Adipocyte (in vitro differentiated cells): Measurements from ENCODE around the gene SLC8A1.

Source experiments
- DNase-seq: peaks from one replicate; pipeline ENCODE4 v3.0.0-alpha.2; 2015; ENCODE audit warnings: low read depth
- H3K27me3 ChIP-seq: replicated peaks from 2 replicates; pipeline ENCODE4 v1.7.0; 2013; ENCODE audit warnings: mild to moderate bottlenecking, low read length, moderate library complexity; ENCODE audit not compliant: control insufficient read depth, insufficient read depth
- H3K36me3 ChIP-seq: 2 replicates; pipeline ENCODE4 v1.7.0; 2013; ENCODE audit warnings: low read length, mild to moderate bottlenecking, moderate library complexity; ENCODE audit not compliant: control insufficient read depth, insufficient read depth, severe bottlenecking
- H3K4me1 ChIP-seq: 2 replicates; pipeline ENCODE4 v1.7.0; 2013; ENCODE audit warnings: mild to moderate bottlenecking, low read length, moderate library complexity; ENCODE audit not compliant: control insufficient read depth, insufficient read depth
- H3K4me3 ChIP-seq: 2 replicates; pipeline ENCODE4 v1.7.0; 2013; ENCODE audit warnings: mild to moderate bottlenecking, low read length, moderate library complexity
- H3K9ac ChIP-seq: 2 replicates; pipeline ENCODE4 v1.7.0; 2013; ENCODE audit warnings: mild to moderate bottlenecking, low read length, moderate library complexity
- H3K9me3 ChIP-seq: 2 replicates; pipeline ENCODE4 v1.7.0; 2013; ENCODE audit warnings: mild to moderate bottlenecking, low read length, moderate library complexity; ENCODE audit not compliant: control insufficient read depth

SLC8A1 gene

GRCh38 chr2:40363631-40364030 is 88.3 kb downstream of the SLC8A1 start:
- H3K4me3 ChIP-seq, result peak overlapping the region; percentile 76
- DNase-seq, result peak; percentile 38
- no peaks in the 10 kb centered on the region for H3K36me3 ChIP-seq
- H3K9ac ChIP-seq, result peak overlapping the region; percentile 85
- H3K27me3 ChIP-seq, result no peaks in the 10 kb centered on the region
- no peaks in the 10 kb centered on the region for H3K9me3 ChIP-seq
- H3K4me1 ChIP-seq, result peaks cover 21% of the 10 kb centered on the region

GRCh38 chr2:40363231-40363630 is 88.7 kb downstream of the SLC8A1 start:
- Histone ChIP-seq H3K27me3 (no peaks in the 10 kb centered on the region), H3K36me3 (no peaks in the 10 kb centered on the region), H3K9me3 (no peaks in the 10 kb centered on the region), H3K4me3 (peak overlapping the region; percentile 76), H3K9ac (peak overlapping the region; percentile 85), H3K4me1 (peaks cover 21% of the 10 kb centered on the region)
- no peak for DNase-seq

GRCh38 chr2:40361478-40361877 is 90.4 kb downstream of the SLC8A1 start:
- DNase-seq, result no peak
- Histone ChIP-seq H3K9ac (no peak overlapping the region), H3K9me3 (no peaks in the 10 kb centered on the region), H3K4me1 (peaks cover 21% of the 10 kb centered on the region), H3K36me3 (no peaks in the 10 kb centered on the region), H3K4me3 (no peak overlapping the region), H3K27me3 (no peaks in the 10 kb centered on the region)

DNA sequence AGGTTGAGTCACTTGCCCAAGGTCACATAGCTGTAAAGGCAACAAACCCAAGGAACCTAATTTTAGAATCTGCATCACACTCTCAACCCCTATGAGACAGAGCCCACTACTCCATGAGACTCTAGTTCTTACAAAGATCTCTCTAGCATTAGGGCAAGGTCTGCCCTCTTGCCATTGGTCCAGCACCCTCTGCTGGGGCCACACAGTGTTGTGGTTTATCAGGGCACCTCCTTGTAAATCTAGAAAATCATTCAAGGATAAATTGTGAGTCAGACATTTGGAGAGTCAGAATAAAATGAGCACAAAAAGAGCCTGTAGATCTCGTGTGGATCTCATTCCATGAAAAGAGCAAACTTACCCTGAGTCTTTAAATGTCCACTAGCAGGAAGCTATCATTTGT is 91.2 kb downstream of the SLC8A1 start:
- Histone ChIP-seq H3K36me3 (no peaks in the 10 kb centered on the region), H3K4me1 (peaks cover 21% of the 10 kb centered on the region), H3K27me3 (no peaks in the 10 kb centered on the region), H3K9me3 (no peaks in the 10 kb centered on the region), H3K9ac (no peak overlapping the region), H3K4me3 (no peak overlapping the region)
- DNase-seq, result no peak

DNA sequence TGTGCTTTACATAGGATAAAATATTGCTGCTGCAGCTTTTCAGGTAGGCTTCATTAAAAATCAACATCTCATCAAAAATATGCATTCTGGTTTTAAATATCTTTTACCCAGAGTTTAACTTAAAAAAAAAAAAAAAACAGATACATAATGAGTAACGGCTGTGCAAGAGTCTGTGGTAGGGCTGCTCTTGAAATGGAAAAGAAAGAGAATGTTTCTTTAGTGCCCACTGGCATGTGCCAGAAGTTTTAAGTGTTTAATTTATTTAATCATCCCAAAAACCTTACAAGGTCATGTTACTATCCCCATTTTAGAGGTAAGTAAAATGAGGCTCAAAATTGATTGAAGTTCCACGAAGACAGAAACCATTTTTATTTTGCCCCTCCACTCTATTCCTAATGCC is 92.1 kb downstream of the SLC8A1 start:
- no peak overlapping the region for H3K9ac ChIP-seq
- no peaks in the 10 kb centered on the region for H3K9me3 ChIP-seq
- no peak for DNase-seq

DNA sequence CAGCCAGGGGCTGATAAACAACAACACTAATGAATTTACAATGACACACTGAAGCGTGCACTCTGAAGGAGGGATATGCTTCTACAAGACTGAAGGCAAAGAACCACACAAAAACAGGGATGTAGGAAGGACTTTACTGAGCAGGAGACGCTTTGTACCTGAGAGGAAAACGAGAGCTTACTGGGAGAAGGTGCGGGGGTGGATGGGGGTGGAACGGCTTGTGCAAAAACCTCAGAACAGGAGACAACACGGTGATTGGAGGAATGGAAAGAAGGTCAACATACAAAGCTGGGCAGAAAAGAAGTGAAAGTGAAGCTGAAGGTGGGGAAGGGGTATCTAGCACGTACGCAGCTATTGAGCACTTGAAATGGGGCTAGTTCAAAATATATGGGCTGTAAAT is 93.1 kb downstream of the SLC8A1 start:
- Histone ChIP-seq H3K27me3 (no peaks in the 10 kb centered on the region), H3K9ac (no peak overlapping the region), H3K36me3 (no peaks in the 10 kb centered on the region), H3K9me3 (no peaks in the 10 kb centered on the region), H3K4me1 (peaks cover 17% of the 10 kb centered on the region), H3K4me3 (no peak overlapping the region)
- no peak for DNase-seq

More for the DNA sequence above, 92.1 kb downstream of the SLC8A1 start:
- no peaks in the 10 kb centered on the region for H3K27me3 ChIP-seq
- H3K4me1 ChIP-seq, result peaks cover 20% of the 10 kb centered on the region
- no peaks in the 10 kb centered on the region for H3K36me3 ChIP-seq
- H3K4me3 ChIP-seq, result no peak overlapping the region

DNA sequence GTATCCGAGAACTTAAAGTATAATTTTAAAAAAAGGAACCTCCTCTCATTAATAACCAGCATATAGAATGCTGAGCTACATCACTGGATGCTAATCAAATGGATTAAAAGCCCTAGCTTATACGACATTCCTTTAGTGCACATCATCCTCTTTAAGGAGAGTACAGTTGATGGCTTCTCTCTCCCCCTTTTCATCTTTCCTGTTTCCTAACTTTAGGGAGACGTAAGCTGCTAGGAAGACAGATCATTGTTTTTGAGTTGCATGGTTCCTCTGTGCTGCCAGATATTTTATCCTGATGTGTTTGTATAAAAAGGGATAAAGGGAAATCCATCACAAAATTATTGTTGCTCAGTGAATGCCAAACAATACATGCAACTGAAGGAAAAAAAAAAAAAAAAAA is 94.2 kb downstream of the SLC8A1 start:
- H3K9me3 ChIP-seq, result no peaks in the 10 kb centered on the region
- no peak overlapping the region for H3K4me3 ChIP-seq
- peaks cover 17% of the 10 kb centered on the region for H3K4me1 ChIP-seq
- H3K9ac ChIP-seq, result no peak overlapping the region
- H3K27me3 ChIP-seq, result no peaks in the 10 kb centered on the region
- DNase-seq, result no peak
- no peaks in the 10 kb centered on the region for H3K36me3 ChIP-seq

GRCh38 chr2:40355451-40355850 is 96.4 kb downstream of the SLC8A1 start:
- Histone ChIP-seq H3K27me3 (no peaks in the 10 kb centered on the region), H3K36me3 (no peaks in the 10 kb centered on the region), H3K9me3 (no peaks in the 10 kb centered on the region), H3K4me3 (no peak overlapping the region), H3K4me1 (peaks cover 27% of the 10 kb centered on the region), H3K9ac (no peak overlapping the region)
- DNase-seq, result no peak

DNA sequence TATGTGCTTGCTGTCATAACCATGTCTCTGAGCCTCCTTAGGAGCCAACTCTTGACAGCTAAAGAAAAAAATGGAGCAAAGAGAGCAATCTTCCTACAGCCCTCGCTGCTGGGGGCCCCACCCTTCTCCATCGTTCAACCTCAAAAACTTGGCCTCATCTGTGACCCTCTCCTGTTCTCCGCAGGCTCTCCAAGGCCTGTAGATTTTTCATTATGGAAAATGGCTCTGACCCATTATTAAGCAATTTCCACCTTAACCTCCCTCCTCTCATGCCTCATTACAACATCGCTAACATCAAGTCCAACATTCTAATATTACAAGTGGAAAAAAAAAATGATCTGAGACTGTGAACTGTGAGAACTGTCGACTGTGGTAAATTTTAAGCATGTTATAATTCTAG is 98.7 kb downstream of the SLC8A1 start:
- Histone ChIP-seq H3K36me3 (no peaks in the 10 kb centered on the region), H3K4me3 (no peak overlapping the region), H3K9ac (peak overlapping the region; percentile 71), H3K27me3 (no peaks in the 10 kb centered on the region), H3K9me3 (no peaks in the 10 kb centered on the region), H3K4me1 (peaks cover 39% of the 10 kb centered on the region)
- peak; percentile 27 for DNase-seq

DNA sequence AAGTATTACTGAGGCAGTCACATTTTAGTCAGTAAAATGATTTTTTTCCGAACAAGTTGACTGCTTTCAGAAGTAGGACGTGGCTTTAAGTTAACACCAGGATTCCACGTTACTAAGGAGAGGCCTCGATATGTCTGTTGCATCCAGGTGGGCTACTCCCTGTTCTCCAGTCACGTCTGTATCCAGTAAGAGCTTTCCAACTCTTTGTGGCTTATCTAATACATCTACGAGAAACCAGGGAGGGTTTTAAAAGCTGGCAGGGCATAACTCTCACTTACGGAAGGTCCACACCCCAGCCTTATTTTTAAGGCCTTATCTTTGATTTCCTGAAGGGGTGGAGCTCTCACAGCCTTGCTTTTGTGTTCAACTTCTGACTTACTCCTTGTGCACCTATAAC is 99.2 kb downstream of the SLC8A1 start:
- DNase-seq, result no peak
- H3K4me1 ChIP-seq, result peaks cover 44% of the 10 kb centered on the region
- H3K36me3 ChIP-seq, result no peaks in the 10 kb centered on the region
- H3K9ac ChIP-seq, result peak overlapping the region; percentile 28
- no peaks in the 10 kb centered on the region for H3K27me3 ChIP-seq
- H3K9me3 ChIP-seq, result no peaks in the 10 kb centered on the region
- H3K4me3 ChIP-seq, result peak overlapping the region; percentile 23

DNA sequence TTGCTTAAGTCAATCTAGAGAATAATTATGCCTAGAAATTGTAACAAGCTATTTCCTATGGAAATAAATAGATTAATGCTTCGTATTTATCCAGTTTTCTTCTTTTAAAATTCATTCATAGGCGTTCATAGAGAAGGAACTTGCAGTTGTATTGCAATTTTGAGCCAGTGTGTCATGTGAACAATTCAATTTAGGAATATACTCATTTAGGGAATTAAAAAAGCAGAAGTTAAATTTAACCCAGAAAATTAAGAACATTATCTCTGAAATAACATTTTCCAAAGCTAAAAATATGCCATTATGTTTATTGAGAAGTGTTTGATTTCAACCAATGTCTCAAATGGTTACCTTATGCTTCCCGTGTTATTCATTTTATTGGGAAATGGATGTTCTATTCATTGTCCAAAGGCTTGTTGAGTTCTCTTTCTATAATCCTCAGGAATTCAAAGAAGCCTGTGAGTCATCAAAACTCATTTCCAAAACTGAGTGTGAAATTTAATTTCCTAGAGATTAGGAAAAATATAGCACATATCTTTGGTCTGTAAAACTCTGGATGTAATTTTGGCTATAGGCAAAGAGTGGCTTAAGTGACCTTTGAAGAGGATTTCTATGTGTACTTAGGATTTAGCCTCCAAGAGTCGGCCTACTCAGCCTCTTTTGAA is 99.7 kb downstream of the SLC8A1 start:
- Histone ChIP-seq H3K9ac (peak overlapping the region; percentile 28), H3K4me1 (peaks cover 50% of the 10 kb centered on the region), H3K27me3 (no peaks in the 10 kb centered on the region), H3K9me3 (no peaks in the 10 kb centered on the region), H3K36me3 (no peaks in the 10 kb centered on the region), H3K4me3 (peak overlapping the region; percentile 23)
- peak; percentile 82 for DNase-seq

DNA sequence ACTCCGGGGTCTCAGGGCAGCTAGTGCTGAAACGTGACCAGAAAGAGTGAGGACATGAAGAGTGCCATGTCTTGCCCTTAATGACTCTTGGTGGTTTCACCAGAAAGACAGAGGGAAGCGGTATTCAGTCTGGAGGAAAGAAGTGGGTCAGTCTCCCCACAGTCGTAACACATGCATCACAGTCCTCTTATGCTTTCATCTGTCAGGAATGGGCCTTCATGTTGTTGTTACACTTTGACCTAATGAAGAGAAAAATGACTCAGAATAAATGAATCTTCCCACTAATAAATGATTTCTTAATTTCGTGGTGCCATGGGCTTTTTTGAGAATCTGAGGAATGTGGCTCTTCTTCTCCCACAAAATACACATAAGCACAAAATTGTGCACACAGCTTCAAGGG is 103.2 kb downstream of the SLC8A1 start:
- peak; percentile 16 for DNase-seq
- Histone ChIP-seq H3K4me3 (peak overlapping the region; percentile 33), H3K9me3 (no peaks in the 10 kb centered on the region), H3K27me3 (no peaks in the 10 kb centered on the region), H3K9ac (peak overlapping the region; percentile 62), H3K4me1 (peaks cover 77% of the 10 kb centered on the region), H3K36me3 (no peaks in the 10 kb centered on the region)
